GM18870 (cell line): ENCODE measurements around the gene ARHGAP9.

Experiments
- ATAC-seq: cut with Tn5 transposase; IDR thresholded peaks from one replicate; pipeline ENCODE4 v1.9.1; 2021; ENCODE audit warnings: moderate library complexity; ENCODE audit not compliant: unreplicated experiment

ARHGAP9 gene

DNA sequence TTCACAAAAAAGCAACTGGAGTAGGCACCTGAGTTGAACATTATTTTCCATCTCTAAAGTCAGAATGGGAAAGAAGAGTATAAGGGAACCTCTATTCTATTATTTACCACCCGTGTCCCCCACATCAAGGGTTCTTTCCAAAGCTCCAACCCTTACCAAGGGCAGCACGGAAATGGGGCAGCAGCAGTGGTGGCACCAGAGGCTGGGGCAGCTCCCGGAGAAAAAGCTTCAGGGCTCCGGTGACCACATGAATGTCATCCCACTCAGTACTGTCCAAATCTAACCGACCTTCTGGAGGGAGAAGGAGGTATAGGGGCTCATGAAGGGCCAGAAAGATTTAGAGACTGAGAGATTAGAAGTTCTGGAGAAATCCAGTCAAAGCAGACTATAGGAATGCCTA is 5.8 kb downstream of the ARHGAP9 start:
- ATAC-seq, result no peak

DNA sequence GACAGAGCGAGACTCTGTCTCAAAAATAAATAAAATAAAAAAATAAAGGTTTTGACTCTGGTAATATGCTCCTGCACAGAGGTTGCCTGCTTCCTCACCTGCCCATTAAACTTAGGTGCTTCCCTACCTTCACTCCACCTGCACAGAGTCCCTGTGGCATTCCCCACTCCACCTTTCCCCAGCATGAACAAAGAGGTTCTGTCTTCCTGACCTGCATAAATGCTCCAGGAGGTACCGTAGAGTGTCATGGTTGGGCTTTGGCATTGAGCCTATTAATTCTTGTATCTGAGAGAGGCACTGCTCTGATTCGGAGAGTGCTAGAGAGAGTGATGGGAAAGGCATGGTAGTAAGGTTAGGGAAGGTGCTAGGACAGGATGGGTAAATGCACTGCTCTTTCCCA is 6.3 kb downstream of the ARHGAP9 start:
- ATAC-seq, result no peak

DNA sequence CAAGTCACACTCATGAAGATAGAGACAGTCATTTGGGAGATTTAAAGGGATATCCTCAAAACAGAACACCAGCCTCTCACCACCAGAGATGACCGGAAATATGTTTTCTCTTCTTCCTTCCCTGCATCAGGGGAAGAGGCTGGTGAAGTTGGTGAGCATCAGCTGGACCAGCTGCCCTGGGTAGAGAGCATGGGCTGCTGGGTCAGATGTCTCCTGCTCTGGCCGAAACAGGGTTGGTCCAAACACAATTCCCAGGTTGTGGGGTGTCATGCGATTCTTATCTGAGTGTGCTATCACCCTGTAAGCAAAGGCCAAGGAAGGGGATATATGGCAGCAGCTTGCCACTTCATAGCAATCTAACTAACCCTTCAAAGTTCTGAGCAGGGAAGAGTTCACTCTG is 7.3 kb downstream of the ARHGAP9 start:
- no peak for ATAC-seq

DNA sequence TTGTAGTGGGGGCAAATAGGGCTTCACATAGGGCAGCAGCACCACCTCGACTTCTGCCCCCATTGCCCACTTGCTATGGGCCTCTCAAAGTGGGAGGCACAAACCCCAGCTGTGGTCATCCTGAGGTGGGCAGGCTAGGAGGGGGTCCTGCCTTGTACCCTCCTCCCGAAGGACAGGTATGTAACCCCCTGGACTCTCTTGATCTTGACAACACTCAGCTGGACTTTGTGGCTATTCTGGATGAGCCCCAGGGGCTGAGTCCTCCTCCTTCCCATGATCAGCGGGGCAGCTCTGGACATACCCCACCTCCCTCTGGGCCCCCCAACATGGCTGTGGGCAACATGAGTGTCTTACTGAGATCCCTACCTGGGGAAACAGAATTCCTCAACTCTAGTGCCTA is 8.0 kb downstream of the ARHGAP9 start:
- no peak for ATAC-seq

DNA sequence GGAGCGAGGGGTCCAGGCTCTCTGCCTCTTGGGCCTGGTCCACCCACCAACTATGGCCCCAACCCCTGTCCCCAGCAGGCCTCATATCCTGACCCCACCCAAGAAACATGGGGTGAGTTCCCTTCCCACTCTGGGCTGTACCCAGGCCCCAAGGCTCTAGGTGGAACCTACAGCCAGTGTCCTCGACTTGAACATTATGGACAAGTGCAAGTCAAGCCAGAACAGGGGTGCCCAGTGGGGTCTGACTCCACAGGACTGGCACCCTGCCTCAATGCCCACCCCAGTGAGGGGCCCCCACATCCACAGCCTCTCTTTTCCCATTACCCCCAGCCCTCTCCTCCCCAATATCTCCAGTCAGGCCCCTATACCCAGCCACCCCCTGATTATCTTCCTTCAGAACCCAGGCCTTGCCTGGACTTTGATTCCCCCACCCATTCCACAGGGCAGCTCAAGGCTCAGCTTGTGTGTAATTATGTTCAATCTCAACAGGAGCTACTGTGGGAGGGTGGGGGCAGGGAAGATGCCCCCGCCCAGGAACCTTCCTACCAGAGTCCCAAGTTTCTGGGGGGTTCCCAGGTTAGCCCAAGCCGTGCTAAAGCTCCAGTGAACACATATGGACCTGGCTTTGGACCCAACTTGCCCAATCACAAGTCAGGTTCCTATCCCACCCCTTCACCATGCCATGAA is 8.6 kb downstream of the ARHGAP9 start:
- ATAC-seq, result no peak

DNA sequence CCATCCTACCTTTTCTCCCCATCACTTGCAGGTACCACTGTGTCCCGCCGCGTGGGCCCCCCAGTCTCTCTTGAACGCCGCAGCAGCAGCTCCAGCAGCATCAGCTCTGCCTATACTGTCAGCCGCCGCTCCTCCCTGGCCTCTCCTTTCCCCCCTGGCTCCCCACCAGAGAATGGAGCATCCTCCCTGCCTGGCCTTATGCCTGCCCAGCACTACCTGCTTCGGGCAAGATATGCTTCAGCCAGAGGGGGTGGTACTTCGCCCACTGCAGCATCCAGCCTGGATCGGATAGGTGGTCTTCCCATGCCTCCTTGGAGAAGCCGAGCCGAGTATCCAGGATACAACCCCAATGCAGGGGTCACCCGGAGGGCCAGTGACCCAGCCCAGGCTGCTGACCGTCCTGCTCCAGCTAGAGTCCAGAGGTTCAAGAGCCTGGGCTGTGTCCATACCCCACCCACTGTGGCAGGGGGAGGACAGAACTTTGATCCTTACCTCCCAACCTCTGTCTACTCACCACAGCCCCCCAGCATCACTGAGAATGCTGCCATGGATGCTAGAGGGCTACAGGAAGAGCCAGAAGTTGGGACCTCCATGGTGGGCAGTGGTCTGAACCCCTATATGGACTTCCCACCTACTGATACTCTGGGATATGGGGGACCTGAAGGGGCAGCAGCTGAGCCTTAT is 9.2 kb downstream of the ARHGAP9 start:
- no peak for ATAC-seq

DNA sequence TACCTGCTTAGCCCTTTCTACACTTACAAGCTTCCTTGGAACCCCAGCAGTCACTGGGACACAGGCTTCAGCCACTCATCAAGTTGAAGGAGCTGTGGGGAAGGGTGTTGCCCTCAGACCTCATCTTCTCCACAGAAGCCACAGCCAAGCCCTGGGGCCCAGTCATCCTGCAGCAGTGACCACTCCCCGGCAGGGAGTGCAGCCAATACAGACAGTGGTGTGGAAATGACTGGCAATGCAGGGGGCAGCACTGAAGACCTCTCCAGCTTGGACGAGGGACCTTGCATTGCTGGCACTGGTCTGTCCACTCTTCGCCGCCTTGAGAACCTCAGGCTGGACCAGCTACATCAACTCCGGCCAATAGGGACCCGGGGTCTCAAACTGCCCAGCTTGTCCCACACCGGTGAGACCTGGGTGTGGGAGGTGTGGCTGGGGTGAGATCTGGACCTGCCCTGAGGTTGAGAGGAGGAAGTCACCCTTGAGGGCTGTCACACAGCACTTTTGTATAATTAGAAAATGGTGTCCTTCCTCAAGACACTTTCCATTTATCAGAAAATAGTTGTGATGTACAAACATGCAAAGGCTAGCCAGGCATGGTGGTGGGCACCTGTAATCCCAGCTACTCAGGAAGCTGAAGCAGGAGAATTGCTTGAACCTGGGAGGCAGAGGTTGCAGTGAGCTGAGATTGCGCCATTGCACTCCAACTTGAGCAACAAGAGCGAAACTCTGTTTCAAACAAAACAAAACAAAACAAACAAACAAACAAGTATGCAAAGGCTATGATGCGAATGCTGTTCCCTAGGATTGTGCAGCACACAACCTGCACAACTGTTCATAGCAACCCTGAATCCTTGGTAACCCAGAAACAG is 10.1 kb downstream of the ARHGAP9 start:
- ATAC-seq, result no peak

DNA sequence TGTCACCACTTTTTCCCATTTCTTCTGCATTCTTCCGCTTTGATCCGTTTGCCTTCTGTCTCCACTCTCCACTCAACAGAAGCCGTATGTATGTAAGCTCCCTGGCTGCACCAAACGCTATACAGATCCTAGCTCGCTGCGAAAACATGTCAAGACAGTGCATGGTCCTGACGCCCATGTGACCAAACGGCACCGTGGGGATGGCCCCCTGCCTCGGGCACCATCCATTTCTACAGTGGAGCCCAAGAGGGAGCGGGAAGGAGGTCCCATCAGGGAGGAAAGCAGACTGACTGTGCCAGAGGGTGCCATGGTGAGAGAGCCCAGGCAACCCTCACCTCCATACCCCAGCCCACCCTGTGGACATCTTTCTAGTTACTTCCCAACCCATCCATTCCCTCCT is 11.8 kb downstream of the ARHGAP9 start:
- ATAC-seq, result no peak

DNA sequence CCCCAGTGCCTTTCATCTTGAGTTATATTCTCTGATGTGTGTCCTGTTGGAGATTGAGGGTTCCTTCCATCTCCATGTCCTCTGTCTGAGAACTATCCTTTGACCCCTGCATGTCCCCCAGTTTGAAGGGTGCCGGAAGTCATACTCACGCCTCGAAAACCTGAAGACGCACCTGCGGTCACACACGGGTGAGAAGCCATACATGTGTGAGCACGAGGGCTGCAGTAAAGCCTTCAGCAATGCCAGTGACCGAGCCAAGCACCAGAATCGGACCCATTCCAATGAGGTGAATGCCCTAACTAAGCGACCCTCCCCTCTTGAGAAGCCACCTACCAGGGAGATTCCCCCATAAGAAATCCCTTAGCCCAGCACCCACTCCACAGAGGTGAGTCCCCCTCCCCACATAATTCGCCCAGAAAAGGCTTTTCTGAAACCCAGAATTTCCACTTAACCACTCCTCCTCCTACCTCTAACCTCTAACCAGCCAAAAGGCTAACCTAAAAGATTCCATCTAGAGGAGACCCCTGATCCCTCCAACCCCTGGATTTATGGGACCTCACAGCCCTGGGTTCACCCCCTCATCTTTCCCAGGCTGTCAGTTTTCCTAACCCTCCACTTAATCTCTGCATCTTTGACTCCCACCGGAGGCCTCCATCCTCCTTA is 12.3 kb downstream of the ARHGAP9 start:
- ATAC-seq, result no peak

DNA sequence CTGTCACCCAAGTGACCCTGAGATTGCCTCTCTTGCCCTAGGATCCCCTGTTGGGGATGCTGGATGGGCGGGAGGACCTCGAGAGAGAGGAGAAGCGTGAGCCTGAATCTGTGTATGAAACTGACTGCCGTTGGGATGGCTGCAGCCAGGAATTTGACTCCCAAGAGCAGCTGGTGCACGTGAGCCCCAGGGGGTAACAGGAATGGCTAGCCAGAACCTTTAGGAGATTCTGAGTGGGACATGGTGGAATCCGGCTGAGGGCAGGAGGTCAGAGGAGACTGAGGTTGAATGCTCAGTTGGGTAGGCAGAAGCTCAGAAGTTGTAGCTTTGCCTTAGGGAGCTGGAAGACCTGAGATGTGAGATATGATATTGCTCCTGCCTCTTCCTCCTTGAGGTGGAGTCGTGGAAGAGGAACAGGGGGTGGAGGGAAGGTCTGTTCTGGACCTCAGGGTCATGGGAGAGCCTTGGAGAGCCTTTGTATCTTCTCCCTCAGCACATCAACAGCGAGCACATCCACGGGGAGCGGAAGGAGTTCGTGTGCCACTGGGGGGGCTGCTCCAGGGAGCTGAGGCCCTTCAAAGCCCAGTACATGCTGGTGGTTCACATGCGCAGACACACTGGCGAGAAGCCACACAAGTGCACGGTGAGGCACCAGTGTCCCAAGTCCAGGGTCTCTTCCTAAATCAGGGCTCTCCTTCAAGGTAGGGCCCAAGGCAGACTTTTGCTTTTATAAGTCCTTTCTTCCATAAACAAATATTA is 13.7 kb downstream of the ARHGAP9 start:
- ATAC-seq, result no peak

DNA sequence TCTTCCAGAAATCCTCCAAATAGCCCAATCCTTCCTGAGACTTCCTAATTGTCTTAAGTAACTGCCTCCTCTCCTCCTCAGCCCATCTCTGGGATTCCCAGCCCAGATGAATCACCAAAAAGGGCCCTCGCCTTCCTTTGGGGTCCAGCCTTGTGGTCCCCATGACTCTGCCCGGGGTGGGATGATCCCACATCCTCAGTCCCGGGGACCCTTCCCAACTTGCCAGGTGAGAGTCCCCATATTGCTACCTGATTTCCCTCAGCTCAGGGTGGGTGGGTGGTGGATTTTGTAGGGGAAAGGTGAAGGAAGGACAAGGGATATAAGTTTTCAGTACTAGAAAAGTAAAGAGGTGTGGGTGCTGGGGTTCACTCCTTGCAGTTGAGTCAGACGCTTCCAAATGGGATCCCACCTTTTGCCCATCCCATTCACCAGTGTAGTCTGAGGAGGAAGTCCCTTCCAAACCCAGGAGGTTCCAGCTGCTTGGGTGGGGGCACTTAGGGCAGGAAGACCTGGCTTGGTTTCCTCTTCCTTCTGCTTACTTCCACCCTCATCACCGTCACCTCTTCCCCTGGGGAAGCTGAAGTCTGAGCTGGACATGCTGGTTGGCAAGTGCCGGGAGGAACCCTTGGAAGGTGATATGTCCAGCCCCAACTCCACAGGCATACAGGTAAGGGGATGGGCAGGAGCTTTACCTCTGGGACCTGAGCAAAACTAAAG is 14.5 kb downstream of the ARHGAP9 start:
- ATAC-seq, result no peak

DNA sequence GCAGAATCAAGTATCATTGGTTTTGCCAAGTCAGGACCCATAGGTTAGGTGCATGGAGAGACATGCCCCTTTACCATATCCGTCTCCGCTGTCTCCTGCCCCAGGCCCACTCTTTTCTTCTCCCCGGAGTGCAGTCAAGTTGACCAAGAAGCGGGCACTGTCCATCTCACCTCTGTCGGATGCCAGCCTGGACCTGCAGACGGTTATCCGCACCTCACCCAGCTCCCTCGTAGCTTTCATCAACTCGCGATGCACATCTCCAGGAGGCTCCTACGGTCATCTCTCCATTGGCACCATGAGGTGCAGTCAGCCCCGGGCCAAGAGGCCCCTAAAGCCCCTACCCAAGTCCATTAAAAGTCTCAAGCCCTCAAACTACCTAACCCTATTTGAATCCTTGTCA is 15.1 kb downstream of the ARHGAP9 start:
- no peak for ATAC-seq

DNA sequence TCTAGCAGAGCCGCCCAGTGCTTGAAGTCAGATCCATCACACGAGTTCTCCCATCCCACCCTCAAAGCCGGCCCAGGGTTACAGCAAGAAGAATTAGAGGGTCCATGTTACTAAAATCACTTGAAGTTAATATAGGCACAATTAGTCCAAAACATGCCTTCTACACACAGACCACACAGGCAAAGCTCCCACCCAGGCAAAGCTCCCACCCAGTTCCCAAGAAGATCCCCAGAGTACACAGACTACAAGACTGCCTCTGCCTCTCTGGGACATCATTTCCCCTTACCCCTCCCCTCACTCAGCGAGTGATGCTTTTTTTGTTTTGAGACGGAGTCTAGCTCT is 16.8 kb downstream of the ARHGAP9 start:
- no peak for ATAC-seq

DNA sequence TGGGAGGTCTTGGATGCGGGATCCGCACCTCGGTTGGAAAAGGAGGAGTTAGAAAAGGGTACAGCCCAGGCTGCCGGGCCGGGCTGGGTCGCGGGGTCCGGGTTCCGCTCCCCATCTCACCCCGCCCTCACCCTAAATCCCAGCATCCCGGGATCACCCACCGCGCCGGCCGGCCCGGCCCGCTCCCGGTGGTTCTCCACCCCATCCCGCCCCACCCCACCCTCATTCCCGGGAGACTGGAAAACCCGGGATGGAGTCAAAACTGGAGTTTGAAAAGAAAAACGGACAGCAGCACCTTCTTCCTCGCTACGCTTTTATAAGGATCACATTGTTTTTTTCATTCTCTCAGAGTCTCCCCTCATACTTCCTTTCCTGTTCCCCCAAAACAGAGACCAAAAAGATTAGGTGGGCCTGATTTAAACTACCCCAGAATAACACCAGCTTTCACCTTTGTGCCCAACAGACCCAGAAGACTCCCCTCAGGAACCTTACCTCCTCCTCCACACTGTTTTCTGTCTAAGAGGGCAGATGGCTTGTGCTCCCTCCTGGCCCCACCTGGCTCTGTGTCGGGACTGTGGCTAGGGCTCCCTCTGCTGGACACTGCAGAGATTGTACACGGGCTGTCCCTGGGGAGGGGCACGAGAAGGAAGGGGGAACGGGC is 17.3 kb downstream of the ARHGAP9 start:
- peak; percentile 67 for ATAC-seq

DNA sequence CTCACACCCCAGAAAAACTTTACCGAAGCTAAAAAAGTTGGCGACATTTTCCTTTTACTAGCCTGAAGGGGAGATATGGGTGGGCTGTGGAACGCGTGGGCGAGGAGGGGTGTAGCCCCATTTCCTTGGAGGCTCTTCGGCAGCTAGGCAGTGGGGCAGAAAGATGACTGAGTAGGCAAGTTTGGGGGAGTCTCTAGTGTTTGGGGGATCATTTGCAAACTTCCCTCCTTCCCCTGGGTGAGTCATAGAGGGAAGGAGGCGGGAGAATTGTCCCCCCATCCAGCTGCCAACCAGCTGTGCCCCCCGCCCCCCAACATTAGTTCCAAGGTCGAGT is 17.8 kb downstream of the ARHGAP9 start:
- ATAC-seq, result no peak

DNA sequence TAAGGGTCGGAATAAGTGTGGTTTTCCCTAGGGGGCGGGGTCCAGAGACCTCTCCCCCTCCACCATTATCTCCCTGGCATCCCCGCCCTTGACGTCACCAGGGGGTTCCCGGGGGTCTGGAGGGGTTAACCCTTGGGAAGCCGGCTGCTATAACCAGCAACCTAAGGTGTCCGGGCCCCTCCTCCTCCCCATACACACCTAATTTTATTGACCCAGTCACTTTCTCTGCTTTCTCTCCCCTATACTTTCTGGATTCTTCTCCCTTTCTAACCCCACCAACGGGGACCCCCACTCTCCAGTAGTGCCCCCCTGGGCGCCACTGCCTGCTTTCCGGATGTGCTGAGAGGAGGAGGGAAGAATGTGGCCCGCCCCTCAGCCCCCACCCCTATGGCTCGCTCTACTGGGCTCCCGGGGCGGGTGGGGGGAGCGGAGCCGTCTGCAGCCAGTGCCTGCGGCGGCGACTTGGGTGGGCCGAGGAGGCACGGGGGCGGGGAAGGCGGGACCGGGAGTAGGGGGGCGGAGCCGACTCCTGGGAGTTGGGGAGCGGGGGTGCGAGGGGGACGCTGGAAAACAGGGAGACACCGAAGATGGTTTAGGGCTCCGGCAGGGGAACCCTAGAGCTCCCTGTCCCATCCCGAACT is 18.3 kb downstream of the ARHGAP9 start:
- ATAC-seq, result no peak

DNA sequence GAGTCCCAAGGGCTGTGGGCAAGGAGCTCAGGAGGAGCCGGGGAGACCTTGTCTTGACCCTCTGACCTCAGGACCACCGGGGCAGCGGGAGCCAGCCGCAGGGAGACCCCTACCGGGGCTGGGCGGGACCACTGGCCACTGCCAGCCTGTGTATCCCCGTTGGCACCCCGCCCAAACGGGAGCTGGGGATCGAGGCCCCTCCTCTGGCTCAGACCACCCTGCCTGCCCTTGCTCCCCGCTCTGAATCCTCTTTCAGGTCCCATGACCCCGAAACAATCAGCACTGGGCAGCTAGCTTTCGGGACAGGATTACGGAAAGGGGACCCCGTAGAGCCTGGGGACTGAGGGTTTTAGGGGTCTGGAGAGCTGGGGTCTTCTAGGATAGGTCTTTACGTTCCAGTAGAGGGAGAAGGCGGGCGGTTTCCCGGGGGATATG is 18.8 kb downstream of the ARHGAP9 start:
- ATAC-seq, result no peak

DNA sequence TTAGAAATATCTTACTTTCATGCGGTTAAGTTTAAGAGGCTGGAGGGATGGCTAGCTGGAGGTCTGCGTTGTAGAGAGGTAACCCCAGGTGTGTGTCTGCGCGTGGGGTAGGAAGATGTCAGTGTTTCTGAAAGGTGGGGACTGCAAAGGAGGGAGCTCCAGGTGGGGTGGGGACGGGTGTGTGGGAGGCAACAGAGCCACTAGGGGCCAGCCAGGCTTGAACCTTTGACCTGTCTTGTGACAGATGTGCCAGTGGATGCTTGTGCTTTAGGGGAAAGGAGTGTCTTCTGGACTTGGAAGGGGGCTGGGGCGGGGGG is 19.2 kb downstream of the ARHGAP9 start:
- ATAC-seq, result no peak

DNA sequence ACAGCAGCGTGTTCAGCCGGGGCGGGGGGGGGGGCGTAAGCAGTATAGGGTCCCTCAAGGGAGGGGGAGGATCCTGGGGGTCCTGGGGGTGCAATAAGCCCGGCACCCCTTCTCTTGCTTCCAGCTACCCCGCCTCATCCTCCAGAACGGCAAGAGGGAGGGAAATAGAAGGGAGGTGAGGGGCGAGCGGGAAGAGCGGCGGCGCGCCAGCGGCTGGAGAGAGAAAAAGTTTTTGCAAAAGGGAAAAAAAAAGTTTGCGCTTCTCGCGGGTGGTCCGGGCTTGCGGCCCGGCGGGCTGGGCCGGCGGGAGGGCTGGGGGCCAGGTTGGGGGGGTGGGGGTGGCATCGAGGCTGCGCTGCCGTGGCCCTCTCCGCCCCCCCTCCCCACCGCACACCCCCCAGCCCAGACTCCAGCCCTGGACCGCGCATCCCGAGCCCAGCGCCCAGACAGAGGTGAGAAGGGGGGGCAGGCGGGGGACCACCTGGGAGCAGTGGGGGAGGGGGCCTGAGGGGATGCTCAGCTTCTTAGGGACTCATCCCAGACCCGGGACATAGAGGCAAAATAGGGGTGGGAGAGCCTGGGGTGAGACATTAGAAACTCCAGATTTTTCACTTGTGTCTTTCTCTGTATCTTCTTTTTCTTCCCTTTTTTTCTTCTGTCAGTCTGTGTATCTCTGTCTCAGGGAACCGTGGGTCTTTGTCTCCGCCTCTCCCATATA is 19.8 kb downstream of the ARHGAP9 start, which contains the start of gene GLI1:
GLI1 (plus strand) TSS at position 36 of the 718 bp plus-strand sequence. CDS start 3,907 bp downstream, outside the sequence.
- no peak for ATAC-seq
